HCT116 (cell line): ENCODE data around the gene OCA2. TPM values are rescaled to one million over a fixed set of nuclear protein-coding genes. Genes with fewer than 3 reads are reported as not detected.

Experiments
- ATAC-seq: fragments of 200-7000 bp; cut with Tn5 transposase; 2 replicates; pipeline ENCODE4 v1.9.1; 2020; ENCODE audit warnings: mild to moderate bottlenecking, moderate library complexity
- BruUV-seq: library from RNA; stranded (reverse); fragments of 400-500 nt; replicated peaks from 2 replicates; lab custom pipeline; 2021; lab: Mats Ljungman, UMichigan
- CTCF ChIA-PET: fragments of 300-600 bp; sonication (Branson Sonifier 250); formaldehyde crosslinking; loops from one replicate; lab custom pipeline; 2021; ENCODE audit warnings: antibody characterized with exemption; lab: Charles Lee
- POLR2A ChIA-PET: fragments of 300-600, 350-600 bp; sonication (Branson Sonifier 250); formaldehyde crosslinking; loops from one replicate; lab custom pipeline; 2021; ENCODE audit warnings: antibody characterized with exemption; lab: Charles Lee
- RAD21 ChIA-PET, 2 experiments: fragments of 300-600 bp; sonication (Branson Sonifier 250); formaldehyde crosslinking; loops; one replicate each; lab custom pipeline; 2023; ENCODE audit warnings: low total read pairs in 2 of 2; ENCODE audit not compliant: uncharacterized antibody in 2 of 2, unreplicated experiment in 2 of 2, low non-redundant PET in 1 of 2; lab: Charles Lee
- DNase-seq: peaks from one replicate; pipeline ENCODE4 v3.0.0-alpha.2; 2010; ENCODE audit warnings: low read depth, low spot score
- H2AFZ ChIP-seq: fragments of 200-600 bp; shearing (Covaris generic), sonication (generic); 2 replicates; pipeline ENCODE4 v1.6.1; 2017; ENCODE audit warnings: low read depth, mixed run types, mixed read lengths, antibody characterized with exemption, low read length; ENCODE audit not compliant: poor library complexity, severe bottlenecking
- H3K27ac ChIP-seq: 2 replicates; pipeline ENCODE4 v1.5.1; 2012; ENCODE audit warnings: low read depth, low read length
- H3K27me3 ChIP-seq: fragments of 200-600 bp; sonication (generic); 2 replicates; pipeline ENCODE4 v1.6.1; 2016; ENCODE audit warnings: mixed run types, low read length, mixed read lengths; ENCODE audit not compliant: insufficient read depth
- H3K36me3 ChIP-seq, 2 experiments: fragments of 200-500 bp in 1 of 2; fragments of 200-600 bp in 1 of 2; sonication (Bioruptor generic) in 1 of 2; sonication (generic) in 1 of 2; 2 replicates each; pipeline versions ENCODE4 v1.5.1 to v1.6.1; 2014 to 2016; ENCODE audit warnings: low read length in 2 of 2, inconsistent platforms in 1 of 2, mixed read lengths in 1 of 2, mixed run types in 1 of 2; ENCODE audit not compliant: insufficient read depth in 2 of 2, control insufficient read depth in 1 of 2
- H3K4me1 ChIP-seq, 2 experiments: fragments of 200-600 bp in 1 of 2; sonication (generic) in 1 of 2; 2 replicates each; pipeline versions ENCODE4 v1.5.1 to v1.6.1; 2012 to 2017; ENCODE audit warnings: low read length in 2 of 2, inconsistent platforms in 1 of 2, mild to moderate bottlenecking in 1 of 2, mixed read lengths in 1 of 2, mixed run types in 1 of 2, moderate library complexity in 1 of 2; ENCODE audit not compliant: insufficient read depth in 2 of 2, control insufficient read depth in 1 of 2
- H3K4me2 ChIP-seq: fragments of 200-600 bp; sonication (generic); 2 replicates; pipeline ENCODE4 v1.6.1; 2017; ENCODE audit warnings: mixed run types, low read length, mixed read lengths
- H3K4me3 ChIP-seq, 2 experiments: fragments of 200-600 bp in 1 of 2; sonication (generic) in 1 of 2; replicated peaks in 1 of 2; 2 replicates each; pipeline ENCODE4 v1.5.1; 2011 to 2016; ENCODE audit warnings: low read length in 2 of 2, control low read depth in 1 of 2, low read depth in 1 of 2, mild to moderate bottlenecking in 1 of 2, mixed read lengths in 1 of 2, mixed run types in 1 of 2
- H3K79me2 ChIP-seq: fragments of 200-600 bp; sonication (generic); 2 replicates; pipeline ENCODE4 v1.6.1; 2017; ENCODE audit warnings: mild to moderate bottlenecking, mixed run types, low read length, moderate library complexity, mixed read lengths; ENCODE audit not compliant: insufficient read depth
- H3K9ac ChIP-seq: fragments of 200-600 bp; sonication (generic); 2 replicates; pipeline ENCODE4 v1.6.1; 2016; ENCODE audit warnings: low read length, mixed read lengths
- H3K9me2 ChIP-seq: fragments of 200-600 bp; sonication (generic), shearing (Covaris generic); 2 replicates; pipeline ENCODE4 v1.6.1; 2017; ENCODE audit warnings: mixed run types, mild to moderate bottlenecking, moderate library complexity; ENCODE audit not compliant: insufficient read depth
- H3K9me3 ChIP-seq, 2 experiments: fragments of 200-500 bp in 1 of 2; fragments of 200-600 bp in 1 of 2; sonication (Bioruptor generic) in 1 of 2; sonication (generic) in 1 of 2; 2 replicates each; pipeline ENCODE4 v1.6.1; 2014 to 2017; ENCODE audit warnings: low read length in 2 of 2, mixed read lengths in 2 of 2, inconsistent platforms in 1 of 2, low read depth in 1 of 2, mild to moderate bottlenecking in 1 of 2, mixed run types in 1 of 2, moderate library complexity in 1 of 2; ENCODE audit not compliant: control insufficient read depth in 1 of 2, insufficient read depth in 1 of 2
- H4K20me1 ChIP-seq: fragments of 200-600 bp; sonication (generic), shearing (Covaris generic); 2 replicates; pipeline ENCODE4 v1.6.1; 2017; ENCODE audit warnings: mixed run types, mild to moderate bottlenecking, moderate library complexity; ENCODE audit not compliant: insufficient read depth
- ATF3 ChIP-seq: IDR thresholded peaks from 2 replicates; pipeline ENCODE4 v1.6.1; 2012
- CTCF ChIP-seq, 3 experiments: fragments of 200-600 bp in 1 of 3; sonication (generic) in 1 of 3; IDR thresholded peaks in 2 of 3; conservative IDR thresholded peaks in 1 of 3; 2 replicates each; pipeline ENCODE4 v1.5.1; 2012 to 2017; ENCODE audit warnings: low read depth in 2 of 3, low read length in 2 of 3, antibody characterized with exemption in 1 of 3, borderline replicate concordance in 1 of 3, control low read depth in 1 of 3, mild to moderate bottlenecking in 1 of 3, mixed read lengths in 1 of 3, mixed run types in 1 of 3, moderate library complexity in 1 of 3; ENCODE audit not compliant: insufficient read depth in 1 of 3
- ELF1 ChIP-seq: IDR thresholded peaks from 2 replicates; pipeline ENCODE4 v1.6.1; 2012; ENCODE audit warnings: low read depth, borderline replicate concordance
- FOSL1 ChIP-seq: IDR thresholded peaks from 2 replicates; pipeline ENCODE4 v1.6.1; 2012; ENCODE audit warnings: low read depth
- POLR2A ChIP-seq: IDR thresholded peaks from 2 replicates; pipeline ENCODE4 v1.7.0; 2011; ENCODE audit warnings: borderline replicate concordance; ENCODE audit not compliant: insufficient read depth, insufficient read length; ENCODE audit errors: extremely low read depth
- POLR2AphosphoS5 ChIP-seq: IDR thresholded peaks from 2 replicates; pipeline ENCODE4 v1.6.1; 2011; ENCODE audit warnings: mild to moderate bottlenecking, low read depth, low read length, moderate library complexity
- SP1 ChIP-seq: IDR thresholded peaks from 2 replicates; pipeline ENCODE4 v1.6.1; 2012; ENCODE audit warnings: low read depth
- SRF ChIP-seq: IDR thresholded peaks from 2 replicates; pipeline ENCODE4 v1.6.1; 2012; ENCODE audit warnings: low read depth
- YY1 ChIP-seq: IDR thresholded peaks from 2 replicates; pipeline ENCODE4 v1.6.1; 2011; ENCODE audit warnings: low read length, low read depth, moderate library complexity, mild to moderate bottlenecking; ENCODE audit not compliant: insufficient replicate concordance; ENCODE audit errors: extremely low read depth
- ZFX ChIP-seq: fragments of 450-650 bp; IDR thresholded peaks from 2 replicates; pipeline ENCODE4 v1.6.1; 2017
- ZNF274 ChIP-seq: fragments of 200-500 bp; sonication (Bioruptor generic); IDR thresholded peaks from 2 replicates; pipeline ENCODE4 v1.6.1; 2014; ENCODE audit warnings: mild to moderate bottlenecking, low read depth, low read length, inconsistent platforms
- intact Hi-C: fragments of 100-400 bp; cut with micrococcal nuclease; formaldehyde crosslinking; loops from 2 replicates; pipeline ENCODE4 v1.10.0; 2022
- total RNA-seq: library from RNA; stranded (reverse); gene quantifications from one replicate; pipeline ENCODE4 v1.2.1, GENCODE V29; 2021; ENCODE audit not compliant: unreplicated experiment

Gene OCA2
- total RNA-seq, 1 experiment from 2014 or later = not detected

DNA sequence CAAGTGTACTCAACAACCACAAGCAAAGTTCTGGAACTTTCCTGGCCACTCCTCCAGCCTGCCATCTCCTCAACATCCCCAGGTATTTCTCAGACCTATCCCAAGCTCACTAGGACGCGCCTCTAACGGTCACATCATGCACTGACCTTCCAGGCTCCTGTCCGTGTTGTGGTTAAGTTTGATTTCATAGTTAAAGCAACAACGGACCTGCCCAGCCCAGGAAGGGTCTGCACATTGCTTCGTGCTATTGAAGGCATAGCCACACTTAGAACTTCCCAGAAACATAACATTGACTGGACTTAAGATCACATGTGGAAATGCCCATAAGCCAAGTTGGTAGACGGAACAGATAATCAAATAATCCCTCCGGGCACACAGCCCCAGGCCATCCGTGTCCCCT, 85.1 kb downstream of the OCA2 start:
- Histone ChIP-seq H3K79me2 (no peaks in the 10 kb centered on the region), H3K9me3 (no peaks in the 10 kb centered on the region), H3K27me3 (no peaks in the 10 kb centered on the region), H3K36me3 (no peaks in the 10 kb centered on the region), H3K4me1 (no peaks in the 10 kb centered on the region), H3K27ac (no peak overlapping the region), H3K9me2 (no peaks in the 10 kb centered on the region), H4K20me1 (no peaks in the 10 kb centered on the region), H3K4me3 (no peak overlapping the region), H2AFZ (no peak overlapping the region), H3K4me2 (no peak overlapping the region), H3K9ac (no peak overlapping the region)
- intact Hi-C loops = no loop called here
- RAD21 ChIA-PET = no interaction called here
- TF ChIP-seq ZFX (no peak), ELF1 (no peak), ATF3 (no peak), ZNF274 (no peak), SRF (no peak), FOSL1 (no peak), SP1 (no peak), POLR2AphosphoS5 (no peak), CTCF (IDR thresholded peaks at IDR 0.05 in 2 of 3, conservative IDR thresholded peaks at IDR 0.05 in 1 of 3; ENCODE audit: borderline replicate concordance in 1 of 3, insufficient read depth in 1 of 3, low read depth in 2 of 3, low read length in 2 of 3) (no peak), YY1 (no peak), POLR2A (no peak)
- no TSS peak for BruUV-seq
- no peak for ATAC-seq
- CTCF ChIA-PET = no interaction called here
- POLR2A ChIA-PET = no interaction called here
- no peak for DNase-seq
